ENCODE results near the gene TAL2. TPM values are rescaled to one million over a fixed set of nuclear protein-coding genes. Genes with fewer than 3 reads are reported as not detected.
A peak's percentile ranks its signal among the peaks of the same experiment; 100 is the strongest.

The TAL2 gene
- total RNA-seq, 3 donors from 2014 or later (not counting 1 experiment from before 2014, with no cell fraction given) = not detected

DNA sequence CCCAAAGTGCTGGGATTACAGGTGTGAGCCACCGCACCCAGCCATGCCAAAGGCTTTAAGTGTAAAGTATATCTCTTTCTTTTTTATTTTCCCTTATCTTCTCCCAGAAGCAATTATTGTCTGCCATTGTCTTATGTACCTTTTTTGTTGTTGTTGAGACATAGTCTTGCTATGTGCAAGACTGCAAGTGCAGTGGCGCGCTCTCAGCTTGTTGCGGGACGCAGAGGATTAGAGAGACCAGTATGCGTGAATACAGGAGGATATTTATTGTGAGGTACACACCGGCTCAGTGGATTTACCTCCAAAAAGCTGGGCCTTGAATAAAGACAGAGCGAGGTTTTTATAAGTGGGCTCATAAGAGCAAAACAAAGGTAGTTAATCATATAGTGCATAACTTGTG, 43.9 kb downstream of the TAL2 start:
- H3K27ac Mint-ChIP-seq = no peak overlapping the region
- H3K36me3 Mint-ChIP-seq = no peaks in the 10 kb centered on the region
- no peaks in the 10 kb centered on the region for H3K27me3 Mint-ChIP-seq (ENCODE audit: low read depth in 2 of 2)
- Histone ChIP-seq H3K4me1 (ENCODE audit: control insufficient read depth, insufficient read depth, low read length) (no peaks in the 10 kb centered on the region), H3K9me3 (ENCODE audit: control insufficient read depth, insufficient read depth, low read length) (no peaks in the 10 kb centered on the region), H3K27ac (ENCODE audit: low read length) (no peak overlapping the region), H3K36me3 (ENCODE audit: control insufficient read depth, insufficient read depth, low read length) (no peaks in the 10 kb centered on the region), H3K27me3 (ENCODE audit: control insufficient read depth, insufficient read depth, low read length) (no peaks in the 10 kb centered on the region), H3K4me3 (ENCODE audit: low read length) (no peak overlapping the region)
- DNase-seq (no peak), ATAC-seq (no peak)
- H3K9me3 Mint-ChIP-seq = no peaks in the 10 kb centered on the region
- TF ChIP-seq, protein P1, sequence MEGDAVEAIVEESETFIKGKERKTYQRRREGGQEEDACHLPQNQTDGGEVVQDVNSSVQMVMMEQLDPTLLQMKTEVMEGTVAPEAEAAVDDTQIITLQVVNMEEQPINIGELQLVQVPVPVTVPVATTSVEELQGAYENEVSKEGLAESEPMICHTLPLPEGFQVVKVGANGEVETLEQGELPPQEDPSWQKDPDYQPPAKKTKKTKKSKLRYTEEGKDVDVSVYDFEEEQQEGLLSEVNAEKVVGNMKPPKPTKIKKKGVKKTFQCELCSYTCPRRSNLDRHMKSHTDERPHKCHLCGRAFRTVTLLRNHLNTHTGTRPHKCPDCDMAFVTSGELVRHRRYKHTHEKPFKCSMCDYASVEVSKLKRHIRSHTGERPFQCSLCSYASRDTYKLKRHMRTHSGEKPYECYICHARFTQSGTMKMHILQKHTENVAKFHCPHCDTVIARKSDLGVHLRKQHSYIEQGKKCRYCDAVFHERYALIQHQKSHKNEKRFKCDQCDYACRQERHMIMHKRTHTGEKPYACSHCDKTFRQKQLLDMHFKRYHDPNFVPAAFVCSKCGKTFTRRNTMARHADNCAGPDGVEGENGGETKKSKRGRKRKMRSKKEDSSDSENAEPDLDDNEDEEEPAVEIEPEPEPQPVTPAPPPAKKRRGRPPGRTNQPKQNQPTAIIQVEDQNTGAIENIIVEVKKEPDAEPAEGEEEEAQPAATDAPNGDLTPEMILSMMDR (IDR thresholded peaks at IDR 0.05) = no peak
- peaks cover 6 to 7% of the 10 kb centered on the region in 2 donors for H3K4me1 Mint-ChIP-seq
- 95% methylated on average over 7 of the region's 8 CpGs for WGBS (ENCODE audit: insufficient coverage)
- no peak overlapping the region for H3K4me3 Mint-ChIP-seq
- intact Hi-C loops (cut with micrococcal nuclease) = no loop called here

DNA sequence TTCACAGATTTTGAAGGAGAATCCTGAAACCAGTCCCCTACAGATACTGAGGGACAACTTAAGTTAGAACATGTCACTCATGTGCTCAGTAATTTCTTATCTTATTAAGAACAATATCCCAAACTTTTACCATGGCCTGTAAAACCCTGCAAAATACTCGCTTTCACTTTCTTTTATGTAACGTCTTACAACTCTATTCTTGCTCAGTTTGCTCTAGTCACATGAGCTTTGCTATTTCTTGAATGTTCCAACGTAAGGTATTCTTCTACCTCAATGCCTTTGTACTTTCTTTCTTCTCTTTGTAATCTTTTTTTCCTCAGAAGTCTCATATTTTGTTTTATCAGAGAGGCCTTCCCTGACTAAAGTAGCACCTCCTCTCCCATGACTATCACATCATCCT, 46.1 kb downstream of the TAL2 start:
- Mint-ChIP-seq H3K9me3 (no peaks in the 10 kb centered on the region), H3K4me3 (peak overlapping the region; percentile 9), H3K4me1 (peaks cover 6 to 7% of the 10 kb centered on the region in 2 donors), H3K27ac (peak overlapping the region in 1 of 2 donors; percentile 61), H3K27me3 (ENCODE audit: low read depth in 2 of 2) (no peaks in the 10 kb centered on the region), H3K36me3 (no peaks in the 10 kb centered on the region)
- TF ChIP-seq, protein P1 (IDR thresholded peaks at IDR 0.05) = no peak
- Histone ChIP-seq H3K27ac (ENCODE audit: low read length) (no peak overlapping the region), H3K4me1 (ENCODE audit: control insufficient read depth, insufficient read depth, low read length) (no peaks in the 10 kb centered on the region), H3K4me3 (ENCODE audit: low read length) (no peak overlapping the region), H3K9me3 (ENCODE audit: control insufficient read depth, insufficient read depth, low read length) (no peaks in the 10 kb centered on the region), H3K36me3 (ENCODE audit: control insufficient read depth, insufficient read depth, low read length) (no peaks in the 10 kb centered on the region), H3K27me3 (ENCODE audit: control insufficient read depth, insufficient read depth, low read length) (no peaks in the 10 kb centered on the region)
- DNase-seq (no peak), ATAC-seq (no peak)
- 15% methylated on average over 3 of the region's 3 CpGs for WGBS (ENCODE audit: insufficient coverage)
- intact Hi-C loops (cut with micrococcal nuclease) = no loop called here

DNA sequence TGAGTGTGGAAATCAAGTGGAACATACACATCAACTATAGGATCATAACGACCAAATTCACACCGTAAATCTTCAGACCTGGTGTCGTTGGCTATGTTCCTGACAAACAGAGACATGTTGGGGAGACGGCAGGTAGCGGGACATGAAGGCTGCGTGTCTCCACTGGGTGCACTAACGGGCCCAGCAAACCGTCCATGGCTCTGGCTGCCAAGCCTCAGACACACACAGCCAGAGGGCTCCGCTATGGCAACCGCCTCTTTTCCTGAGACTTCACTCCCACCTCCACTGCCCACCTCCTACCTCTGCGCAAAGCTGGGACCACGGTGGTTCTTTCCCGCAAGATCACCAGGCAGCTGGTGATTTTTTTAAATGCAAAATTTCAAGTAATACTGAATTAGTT, 48.4 kb downstream of the TAL2 start:
- Mint-ChIP-seq H3K4me3 (no peak overlapping the region), H3K27ac (no peak overlapping the region), H3K4me1 (peaks cover 6 to 7% of the 10 kb centered on the region in 2 donors), H3K9me3 (no peaks in the 10 kb centered on the region), H3K27me3 (ENCODE audit: low read depth in 2 of 2) (no peaks in the 10 kb centered on the region), H3K36me3 (no peaks in the 10 kb centered on the region)
- Histone ChIP-seq H3K4me1 (ENCODE audit: control insufficient read depth, insufficient read depth, low read length) (no peaks in the 10 kb centered on the region), H3K27ac (ENCODE audit: low read length) (no peak overlapping the region), H3K36me3 (ENCODE audit: control insufficient read depth, insufficient read depth, low read length) (no peaks in the 10 kb centered on the region), H3K27me3 (ENCODE audit: control insufficient read depth, insufficient read depth, low read length) (no peaks in the 10 kb centered on the region), H3K4me3 (ENCODE audit: low read length) (no peak overlapping the region), H3K9me3 (ENCODE audit: control insufficient read depth, insufficient read depth, low read length) (no peaks in the 10 kb centered on the region)
- no peak for ATAC-seq
- 99% methylated on average over 12 of the region's 13 CpGs for WGBS (ENCODE audit: insufficient coverage)
- no peak for DNase-seq
- TF ChIP-seq, protein P1 (IDR thresholded peaks at IDR 0.05) = no peak
- intact Hi-C loops (cut with micrococcal nuclease) = no loop called here

DNA sequence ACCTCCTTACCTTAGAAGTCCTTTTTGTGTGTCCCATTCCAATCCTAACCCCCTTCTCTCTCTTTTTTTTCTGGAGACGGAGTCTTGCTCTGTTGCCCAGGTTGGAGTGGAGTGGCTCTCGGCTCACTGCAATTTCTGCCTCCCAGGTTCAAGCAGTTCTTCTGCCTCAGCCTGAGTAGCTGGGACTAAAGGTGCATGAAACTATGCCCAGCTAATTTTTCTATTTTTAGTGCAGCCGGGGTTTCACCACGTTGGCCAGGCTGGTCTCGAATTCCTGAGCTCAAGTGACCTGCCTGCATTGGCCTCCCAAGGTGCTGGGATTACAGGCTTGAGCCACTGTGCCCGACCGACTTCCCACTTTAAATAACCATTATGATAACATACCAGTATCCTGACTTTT, 49.6 kb downstream of the TAL2 start:
- no peak overlapping the region for H3K27ac Mint-ChIP-seq
- H3K27me3 ChIP-seq (ENCODE audit: control insufficient read depth, insufficient read depth, low read length) = no peaks in the 10 kb centered on the region
- H3K36me3 ChIP-seq (ENCODE audit: control insufficient read depth, insufficient read depth, low read length) = no peaks in the 10 kb centered on the region
- ATAC-seq (no peak), DNase-seq (no peak)
- H3K4me3 ChIP-seq (ENCODE audit: low read length) = no peak overlapping the region
- H3K9me3 ChIP-seq (ENCODE audit: control insufficient read depth, insufficient read depth, low read length) = no peaks in the 10 kb centered on the region
- WGBS (ENCODE audit: insufficient coverage) = 95% methylated on average over 7 of the region's 7 CpGs
- TF ChIP-seq, protein P1 (IDR thresholded peaks at IDR 0.05) = no peak
- H3K4me3 Mint-ChIP-seq = no peak overlapping the region
- H3K27ac ChIP-seq (ENCODE audit: low read length) = no peak overlapping the region
- no peaks in the 10 kb centered on the region for H3K36me3 Mint-ChIP-seq
- intact Hi-C loops (cut with micrococcal nuclease) = no loop called here
- H3K27me3 Mint-ChIP-seq (ENCODE audit: low read depth in 2 of 2) = no peaks in the 10 kb centered on the region
- no peaks in the 10 kb centered on the region for H3K4me1 ChIP-seq (ENCODE audit: control insufficient read depth, insufficient read depth, low read length)
- H3K4me1 Mint-ChIP-seq = peaks cover 6 to 7% of the 10 kb centered on the region in 2 donors
- H3K9me3 Mint-ChIP-seq = no peaks in the 10 kb centered on the region
